HG02642 (cell line): ENCODE results near the gene ZNF213.

Source experiments
- ATAC-seq: cut with Tn5 transposase; IDR thresholded peaks from one replicate; pipeline ENCODE4 v1.9.1; 2021; ENCODE audit warnings: mild to moderate bottlenecking; ENCODE audit not compliant: unreplicated experiment, poor library complexity

Gene ZNF213

GRCh38 chr16:3099732-3100499 lies 34.9 kb upstream of the ZNF213 start:
- ATAC-seq, result peak; percentile 66

DNA sequence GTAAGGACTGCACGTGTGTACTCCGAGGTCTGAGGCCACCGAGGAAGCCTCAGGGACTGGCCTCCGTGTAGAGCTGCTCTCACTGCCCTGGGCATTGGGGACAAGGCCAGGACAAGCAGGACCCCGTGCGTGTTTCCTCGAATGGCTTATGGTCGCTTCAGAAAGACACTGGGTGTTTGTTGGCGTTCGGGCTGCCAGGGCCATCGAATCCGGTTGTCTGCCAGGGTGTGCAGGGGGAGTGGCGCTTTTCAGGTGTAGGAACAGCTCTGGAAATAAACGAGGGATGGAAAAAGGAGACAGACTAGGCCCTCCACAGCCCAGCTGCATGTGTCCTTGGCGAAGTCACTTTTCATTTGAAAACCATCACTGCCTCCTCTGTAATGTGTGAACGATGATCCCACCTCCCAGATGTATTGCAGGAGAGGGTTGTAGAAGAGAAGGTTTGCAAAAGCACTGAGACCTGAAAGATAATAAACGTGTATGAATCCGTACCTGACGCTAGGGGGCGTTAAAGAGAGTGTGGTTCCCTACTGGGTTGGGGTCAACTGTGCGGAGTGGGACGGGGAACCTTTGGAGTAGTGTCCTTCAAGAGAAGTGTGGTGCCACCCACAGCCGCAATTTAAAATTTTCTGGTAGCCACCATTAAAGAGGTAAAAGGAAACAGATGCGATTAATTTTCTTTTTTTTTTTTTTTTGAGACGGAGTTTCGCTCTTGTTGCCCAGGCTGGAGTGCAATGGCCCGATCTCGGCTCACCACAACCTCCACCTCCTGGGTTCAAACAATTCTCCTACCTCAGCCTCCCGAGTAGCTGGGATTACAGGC lies 33.6 kb upstream of the ZNF213 start:
- no peak for ATAC-seq

DNA sequence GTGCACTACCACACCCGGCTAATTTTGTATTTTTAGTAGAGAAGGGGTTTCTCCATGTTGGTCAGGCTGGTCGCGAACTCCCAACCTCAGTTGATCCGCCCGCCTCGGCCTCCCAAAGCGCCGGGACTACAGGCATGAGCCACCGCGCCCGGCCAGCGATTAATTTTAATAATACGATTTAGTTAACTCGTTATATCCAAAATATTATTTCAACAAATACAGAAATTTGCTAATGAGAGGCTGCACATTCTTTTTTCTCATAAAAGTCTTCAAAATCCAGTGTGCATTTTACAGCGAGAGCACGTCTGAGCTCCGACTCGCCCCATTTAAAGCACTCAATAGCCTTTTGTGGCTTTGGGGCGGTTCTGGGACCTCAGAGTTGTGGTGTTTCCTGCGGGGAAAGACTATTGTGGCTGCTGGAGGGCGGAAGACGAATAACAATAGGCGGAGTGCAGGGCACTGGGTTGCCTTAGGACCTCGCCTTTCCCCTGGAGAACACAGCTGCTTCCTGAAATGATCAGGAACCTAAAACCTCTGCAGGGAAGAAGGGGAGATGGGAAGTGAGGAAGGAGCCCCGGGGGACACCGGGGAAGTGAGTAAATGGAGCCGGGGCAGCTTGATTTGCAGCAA lies 32.9 kb upstream of the ZNF213 start:
- no peak for ATAC-seq

DNA sequence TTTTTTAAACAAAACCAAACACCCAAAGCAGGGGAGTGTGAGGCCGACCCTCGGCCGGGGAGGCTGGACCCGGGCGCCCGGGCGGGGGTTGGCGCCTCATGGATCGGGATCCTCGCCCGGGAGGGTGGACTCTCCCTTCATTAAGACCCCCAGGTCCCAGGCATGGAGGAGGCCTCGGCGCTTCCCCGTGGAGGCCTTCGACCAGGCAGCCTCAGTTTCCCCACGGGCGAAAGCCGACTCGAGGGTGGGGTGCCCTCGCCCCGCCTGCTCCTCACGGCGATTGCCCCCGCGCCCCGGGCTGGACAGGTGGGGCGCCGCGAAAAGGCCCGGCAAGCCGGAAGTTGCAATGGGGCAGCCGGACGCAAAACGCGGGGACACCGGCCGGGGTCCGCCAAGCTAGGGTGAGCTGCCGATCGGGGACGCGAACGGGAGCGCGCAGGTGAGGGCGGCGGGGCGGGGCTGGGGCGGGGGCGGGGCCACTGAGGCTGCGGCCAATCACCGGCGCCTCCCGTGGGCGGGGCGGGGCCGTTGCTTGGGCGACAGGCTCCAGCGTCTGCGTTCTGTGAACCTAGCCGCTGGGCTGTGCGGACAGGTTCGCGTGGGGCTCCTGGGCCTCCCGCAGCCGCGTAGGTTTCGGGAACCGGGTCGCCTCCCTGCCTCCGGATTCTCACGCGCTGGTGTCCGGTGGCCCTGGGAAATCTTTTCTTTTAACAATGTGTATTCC lies 28.5 kb upstream of the ZNF213 start:
- peak; percentile 89 for ATAC-seq

DNA sequence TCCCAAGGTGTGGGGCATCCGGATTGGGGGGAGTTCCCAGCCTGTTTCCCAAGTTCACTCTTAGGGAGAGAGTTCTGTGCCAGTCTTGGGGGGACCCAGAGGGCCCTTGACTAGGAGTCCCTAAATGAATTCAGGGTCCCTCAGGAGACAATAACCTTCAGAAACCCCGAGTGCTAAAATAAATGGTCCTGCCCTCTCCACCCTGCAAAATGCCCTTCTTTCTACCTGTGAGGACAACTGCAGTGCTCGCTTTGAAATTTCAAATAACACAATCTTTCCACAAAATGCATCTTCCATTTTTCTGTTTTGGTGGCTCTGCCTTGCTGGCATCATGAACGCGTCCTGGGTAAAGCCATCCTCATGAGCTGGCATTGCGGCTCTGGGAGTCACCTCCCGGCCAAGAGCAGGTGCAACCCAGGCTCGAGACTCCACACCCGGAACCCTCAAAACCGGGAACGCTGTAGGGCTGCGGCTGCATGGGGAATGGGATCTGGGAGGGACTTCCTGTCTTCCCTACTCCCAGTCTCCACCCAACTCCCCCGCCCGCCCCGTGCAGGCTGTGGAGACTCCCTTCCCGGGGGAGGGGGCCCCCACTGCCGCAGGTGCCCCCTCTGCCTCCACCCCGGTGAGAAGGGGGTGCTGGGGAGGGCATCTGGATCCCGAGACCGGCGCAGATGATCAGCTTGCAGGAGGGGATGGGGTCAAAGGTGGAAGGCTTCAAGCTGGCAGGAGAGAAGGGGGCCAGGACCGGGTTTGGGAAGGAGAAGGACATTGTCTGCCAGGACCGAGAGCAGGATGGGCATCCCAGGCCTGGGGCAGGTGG lies 22.6 kb upstream of the ZNF213 start, which contains the start of gene ZNF205:
ZNF205 (plus strand) TSS at position 529 of the 823 bp plus-strand sequence. CDS start 845 bp downstream, outside the sequence.
- no peak for ATAC-seq

GRCh38 chr16:3112881-3113574 lies 21.8 kb upstream of the ZNF213 start:
- no peak for ATAC-seq

- no peak for ATAC-seq
Observed at GRCh38 chr16:3113765-3114479, 20.9 kb upstream of the ZNF213 start.

- no peak for ATAC-seq
Observed at GRCh38 chr16:3115003-3115402, 19.8 kb upstream of the ZNF213 start.

GRCh38 chr16:3115561-3115960 lies 19.3 kb upstream of the ZNF213 start:
- ATAC-seq, result no peak

- ATAC-seq, result no peak
Observed at GRCh38 chr16:3118204-3118790, 16.5 kb upstream of the ZNF213 start.

- no peak for ATAC-seq
Observed at GRCh38 chr16:3118846-3119245, 16.0 kb upstream of the ZNF213 start.

- no peak for ATAC-seq
Observed at GRCh38 chr16:3119286-3119685, 15.5 kb upstream of the ZNF213 start.

DNA sequence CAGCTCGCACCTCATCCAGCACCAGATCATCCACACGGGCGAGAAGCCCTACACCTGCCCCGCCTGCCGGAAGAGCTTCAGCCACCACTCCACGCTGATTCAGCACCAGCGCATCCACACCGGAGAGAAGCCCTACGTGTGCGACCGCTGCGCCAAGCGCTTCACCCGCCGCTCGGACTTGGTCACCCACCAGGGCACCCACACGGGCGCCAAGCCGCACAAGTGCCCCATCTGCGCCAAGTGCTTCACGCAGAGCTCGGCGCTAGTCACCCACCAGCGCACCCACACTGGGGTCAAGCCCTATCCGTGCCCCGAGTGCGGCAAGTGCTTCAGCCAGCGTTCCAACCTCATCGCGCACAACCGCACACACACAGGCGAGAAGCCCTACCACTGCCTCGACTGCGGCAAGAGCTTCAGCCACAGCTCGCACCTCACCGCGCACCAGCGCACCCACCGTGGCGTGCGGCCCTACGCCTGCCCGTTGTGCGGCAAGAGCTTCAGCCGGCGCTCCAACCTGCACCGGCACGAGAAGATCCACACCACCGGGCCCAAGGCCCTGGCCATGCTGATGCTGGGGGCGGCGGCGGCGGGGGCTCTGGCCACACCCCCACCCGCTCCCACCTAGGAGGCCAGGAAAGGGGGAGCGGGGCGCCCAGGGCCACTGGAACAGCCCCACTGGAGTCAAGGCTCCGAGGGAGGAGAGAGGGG lies 15.0 kb upstream of the ZNF213 start:
- ATAC-seq, result no peak

GRCh38 chr16:3120435-3120834 lies 14.4 kb upstream of the ZNF213 start:
- no peak for ATAC-seq

DNA sequence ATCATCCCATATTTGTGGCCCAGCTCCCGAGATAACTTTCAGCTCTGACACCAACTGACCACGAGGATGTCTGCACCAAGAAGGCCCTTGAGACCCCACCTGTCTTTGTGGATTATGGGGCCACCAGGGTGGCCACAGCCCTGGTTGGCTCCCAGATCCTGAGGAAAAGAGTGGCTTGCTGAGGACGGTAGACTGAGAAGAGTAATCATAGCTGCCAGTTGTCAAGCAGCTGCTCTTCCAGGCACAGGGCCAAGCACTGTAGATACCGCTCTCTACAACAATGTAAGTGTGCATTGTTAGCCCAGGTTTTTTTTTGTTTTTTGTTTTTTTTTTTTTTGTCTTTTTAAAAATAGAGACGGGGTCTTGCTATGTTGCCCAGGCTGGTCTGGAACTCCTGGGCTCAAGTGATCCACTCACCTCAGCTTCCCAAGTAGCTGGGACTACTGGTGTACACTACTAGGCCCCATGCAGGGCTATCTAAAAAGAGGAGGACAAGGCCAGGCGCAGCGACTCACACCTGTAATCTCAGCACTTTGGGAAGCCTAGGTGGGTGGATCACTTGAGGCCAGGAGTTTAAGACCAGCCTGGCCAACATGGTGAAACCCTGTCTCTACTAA lies 12.9 kb upstream of the ZNF213 start:
- no peak for ATAC-seq

GRCh38 chr16:3122926-3123570 lies 11.8 kb upstream of the ZNF213 start:
- ATAC-seq, result no peak
